ENCODE data around the gene UBN1.
"Not testable (repeated sequence)": the region's sequence is repeated elsewhere in the genome, so short reads cannot be mapped to it uniquely, and the experiment has no call there.

The UBN1 gene

GRCh38 chr16:4894276-4895150 lies 47.2 kb downstream of the UBN1 start:
- Histone ChIP-seq H3K4me2 (ENCODE audit: low read depth, low read length, poor library complexity, severe bottlenecking) (no peak overlapping the region), H3K36me3 (ENCODE audit: low read length) (no peaks in the 10 kb centered on the region), H4K20me1 (ENCODE audit: low read depth, low read length) (no peaks in the 10 kb centered on the region), H3K9me2 (replicated peaks; ENCODE audit: insufficient read depth, low read length) (no peaks in the 10 kb centered on the region), H3K9ac (ENCODE audit: low read length) (no peak overlapping the region), H3K9me3 (ENCODE audit: insufficient read depth, low read length) (no peaks in the 10 kb centered on the region), H2AFZ (ENCODE audit: low read depth, low read length, severe bottlenecking) (no peak overlapping the region), H3K27me3 (ENCODE audit: low read length) (no peaks in the 10 kb centered on the region), H3K4me3 (ENCODE audit: insufficient read depth, low read length, poor library complexity, severe bottlenecking) (no peak overlapping the region), H3K27ac (ENCODE audit: low read depth, low read length) (no peak overlapping the region), H3F3A (ENCODE audit: insufficient read depth) (no peaks in the 10 kb centered on the region), H3K79me2 (ENCODE audit: insufficient read depth, low read length) (no peaks in the 10 kb centered on the region)
- TF ChIP-seq CTCF (IDR thresholded peaks at IDR 0.05; ENCODE audit: insufficient read depth, low read length, poor library complexity, severe bottlenecking) (no peak), EZH2phosphoT487 (conservative IDR thresholded peaks at IDR 0.05; ENCODE audit: low read length) (no peak)

- Histone ChIP-seq H3K4me3 (ENCODE audit: insufficient read depth, low read length, poor library complexity, severe bottlenecking) (no peak overlapping the region), H3K27me3 (ENCODE audit: low read length) (no peaks in the 10 kb centered on the region), H3F3A (ENCODE audit: insufficient read depth) (no peaks in the 10 kb centered on the region), H2AFZ (ENCODE audit: low read depth, low read length, severe bottlenecking) (no peak overlapping the region), H4K20me1 (ENCODE audit: low read depth, low read length) (no peaks in the 10 kb centered on the region), H3K9me2 (replicated peaks; ENCODE audit: insufficient read depth, low read length) (no peaks in the 10 kb centered on the region), H3K4me2 (ENCODE audit: low read depth, low read length, poor library complexity, severe bottlenecking) (no peak overlapping the region), H3K27ac (ENCODE audit: low read depth, low read length) (no peak overlapping the region), H3K9me3 (ENCODE audit: insufficient read depth, low read length) (no peaks in the 10 kb centered on the region), H3K79me2 (ENCODE audit: insufficient read depth, low read length) (no peaks in the 10 kb centered on the region), H3K36me3 (ENCODE audit: low read length) (no peaks in the 10 kb centered on the region), H3K9ac (ENCODE audit: low read length) (no peak overlapping the region)
- no peak for TF ChIP-seq CTCF (IDR thresholded peaks at IDR 0.05; ENCODE audit: insufficient read depth, low read length, poor library complexity, severe bottlenecking)
- TF ChIP-seq EZH2phosphoT487 (conservative IDR thresholded peaks at IDR 0.05; ENCODE audit: low read length): no peak
Observed at GRCh38 chr16:4895366-4895765, 48.1 kb downstream of the UBN1 start.

- not testable (repeated sequence) for H3K27me3 ChIP-seq (ENCODE audit: low read length); H3K79me2 ChIP-seq (ENCODE audit: insufficient read depth, low read length); H3K4me3 ChIP-seq (ENCODE audit: insufficient read depth, low read length, poor library complexity, severe bottlenecking); H3K9ac ChIP-seq (ENCODE audit: low read length); H3K9me2 ChIP-seq (replicated peaks; ENCODE audit: insufficient read depth, low read length); H3F3A ChIP-seq (ENCODE audit: insufficient read depth); H3K9me3 ChIP-seq (ENCODE audit: insufficient read depth, low read length); H3K27ac ChIP-seq (ENCODE audit: low read depth, low read length); H3K4me2 ChIP-seq (ENCODE audit: low read depth, low read length, poor library complexity, severe bottlenecking); H3K36me3 ChIP-seq (ENCODE audit: low read length); H2AFZ ChIP-seq (ENCODE audit: low read depth, low read length, severe bottlenecking); H4K20me1 ChIP-seq (ENCODE audit: low read depth, low read length)
Observed at GRCh38 chr16:4896761-4897160, 49.5 kb downstream of the UBN1 start.

GRCh38 chr16:4897328-4897727 lies 50.0 kb downstream of the UBN1 start:
- Histone ChIP-seq H3K27ac (ENCODE audit: low read depth, low read length) (no peak overlapping the region), H3K4me3 (ENCODE audit: insufficient read depth, low read length, poor library complexity, severe bottlenecking) (no peak overlapping the region), H2AFZ (ENCODE audit: low read depth, low read length, severe bottlenecking) (no peak overlapping the region), H4K20me1 (ENCODE audit: low read depth, low read length) (no peaks in the 10 kb centered on the region), H3K79me2 (ENCODE audit: insufficient read depth, low read length) (no peaks in the 10 kb centered on the region), H3K9ac (ENCODE audit: low read length) (no peak overlapping the region), H3K9me3 (ENCODE audit: insufficient read depth, low read length) (no peaks in the 10 kb centered on the region), H3K27me3 (ENCODE audit: low read length) (no peaks in the 10 kb centered on the region), H3K9me2 (replicated peaks; ENCODE audit: insufficient read depth, low read length) (no peaks in the 10 kb centered on the region), H3K36me3 (ENCODE audit: low read length) (no peaks in the 10 kb centered on the region), H3K4me2 (ENCODE audit: low read depth, low read length, poor library complexity, severe bottlenecking) (no peak overlapping the region), H3F3A (ENCODE audit: insufficient read depth) (no peaks in the 10 kb centered on the region)
- TF ChIP-seq EZH2phosphoT487 (conservative IDR thresholded peaks at IDR 0.05; ENCODE audit: low read length) (no peak), CTCF (IDR thresholded peaks at IDR 0.05; ENCODE audit: insufficient read depth, low read length, poor library complexity, severe bottlenecking) (no peak)

Data from SU-DHL-6 (cell line).